ENCODE results near the gene ZDHHC8.

ZDHHC8 gene

DNA sequence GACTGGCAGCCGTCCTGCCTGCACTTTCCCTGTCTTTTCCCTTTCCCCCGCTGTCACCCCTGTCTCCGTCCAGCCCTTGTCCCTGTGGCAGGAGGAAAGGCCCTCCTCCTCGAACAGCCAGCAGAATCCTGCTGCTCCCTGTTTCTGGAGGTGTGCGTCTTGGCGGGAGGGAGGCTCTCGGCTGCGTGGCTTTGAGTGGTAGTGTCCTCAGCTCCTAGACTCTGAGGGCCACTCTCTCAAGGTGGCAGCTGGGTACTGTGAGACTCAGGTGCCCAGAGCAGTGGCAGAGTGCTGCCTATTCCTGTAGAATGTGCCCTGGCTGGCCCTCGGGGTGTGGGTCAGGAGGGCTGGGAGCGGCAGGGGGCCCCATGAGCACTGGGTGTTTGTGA lies 24.8 kb upstream of the ZDHHC8 start:
- Mint-ChIP-seq H3K4me1 (peaks cover 9% of the 10 kb centered on the region), H3K9me3 (no peaks in the 10 kb centered on the region), H3K4me3 (no peak overlapping the region), H3K27me3 (no peaks in the 10 kb centered on the region), H3K36me3 (peaks cover 39% of the 10 kb centered on the region), H3K27ac (no peak overlapping the region)
- CTCF ChIA-PET = interaction anchor here (0.8 kb wide), 1 partner anchor 137 kb away, joined by 3 read pairs; no protein-coding TSS in a partner anchor
- no peak for DNase-seq

- peaks cover 8% of the 10 kb centered on the region for H3K4me1 Mint-ChIP-seq
- H3K4me3 Mint-ChIP-seq = no peak overlapping the region
- no peak for DNase-seq
- peaks cover 38% of the 10 kb centered on the region for H3K36me3 Mint-ChIP-seq
- H3K27me3 Mint-ChIP-seq = no peaks in the 10 kb centered on the region
- H3K27ac Mint-ChIP-seq = no peak overlapping the region
- CTCF ChIA-PET = interaction anchor here (0.8 kb wide), 1 partner anchor 138 kb away, joined by 3 read pairs; no protein-coding TSS in a partner anchor
- no peaks in the 10 kb centered on the region for H3K9me3 Mint-ChIP-seq
These were observed 24.1 kb upstream of the ZDHHC8 start for GRCh38 chr22:20107471-20107901.

GRCh38 chr22:20107951-20108756 lies 23.4 kb upstream of the ZDHHC8 start:
- Mint-ChIP-seq H3K9me3 (no peaks in the 10 kb centered on the region), H3K27me3 (no peaks in the 10 kb centered on the region), H3K36me3 (peaks cover 36% of the 10 kb centered on the region), H3K27ac (no peak overlapping the region), H3K4me1 (peaks cover 8% of the 10 kb centered on the region), H3K4me3 (no peak overlapping the region)
- DNase-seq = no peak
- CTCF ChIA-PET = interaction anchor here (1.3 kb wide), 1 partner anchor 27 kb away, joined by 3 read pairs; no protein-coding TSS in a partner anchor

DNA sequence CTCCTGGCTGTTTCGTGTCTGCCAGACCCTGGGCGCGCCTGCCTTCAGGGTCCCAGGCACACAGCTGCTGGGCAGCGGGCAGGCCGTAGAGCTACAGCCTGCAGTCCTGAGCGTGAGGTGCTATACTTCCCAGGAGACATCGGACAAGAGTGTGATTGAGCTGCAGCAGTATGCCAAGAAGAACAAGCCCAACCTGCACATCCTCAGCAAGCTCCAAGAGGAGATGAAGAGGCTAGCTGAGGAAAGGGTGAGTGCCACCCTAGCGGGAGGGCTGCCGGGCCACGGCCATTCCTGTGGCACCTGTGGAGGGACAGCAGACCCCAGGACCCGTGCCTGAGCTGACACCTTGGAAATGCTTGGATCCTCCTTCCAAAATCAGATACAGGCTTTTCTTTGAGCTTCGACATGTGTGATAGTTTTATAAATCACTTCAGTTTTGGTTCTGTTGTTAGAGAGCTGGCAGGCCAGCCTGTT lies 22.8 kb upstream of the ZDHHC8 start:
- Mint-ChIP-seq H3K4me1 (peaks cover 8% of the 10 kb centered on the region), H3K36me3 (peaks cover 32% of the 10 kb centered on the region), H3K27ac (no peak overlapping the region), H3K4me3 (no peak overlapping the region), H3K9me3 (no peaks in the 10 kb centered on the region), H3K27me3 (no peaks in the 10 kb centered on the region)
- CTCF ChIA-PET = interaction anchor here (1.3 kb wide), 1 partner anchor 28 kb away, joined by 3 read pairs; no protein-coding TSS in a partner anchor
- no peak for DNase-seq

- H3K27ac Mint-ChIP-seq = no peak overlapping the region
- peaks cover 13% of the 10 kb centered on the region for H3K4me1 Mint-ChIP-seq
These were observed 21.9 kb upstream of the ZDHHC8 start for GRCh38 chr22:20109411-20110358.

GRCh38 chr22:20110359-20110985 lies 21.1 kb upstream of the ZDHHC8 start:
- H3K4me1 Mint-ChIP-seq = peaks cover 19% of the 10 kb centered on the region
- peak overlapping the region; percentile 46 for H3K27ac Mint-ChIP-seq
- DNase-seq = no peak
- H3K27me3 Mint-ChIP-seq = no peaks in the 10 kb centered on the region
- H3K36me3 Mint-ChIP-seq = peaks cover 40% of the 10 kb centered on the region
- CTCF ChIA-PET = interaction anchor here (1.0 to 1.4 kb wide), 3 partner anchors 15 to 139 kb away, joined by 4 read pairs; no protein-coding TSS in a partner anchor
- no peak overlapping the region for H3K4me3 Mint-ChIP-seq
- H3K9me3 Mint-ChIP-seq = no peaks in the 10 kb centered on the region

More at GRCh38 chr22:20109411-20110358, 21.9 kb upstream of the ZDHHC8 start:
- Mint-ChIP-seq H3K9me3 (no peaks in the 10 kb centered on the region), H3K27me3 (no peaks in the 10 kb centered on the region), H3K36me3 (peaks cover 38% of the 10 kb centered on the region), H3K4me3 (no peak overlapping the region)
- DNase-seq = no peak
- CTCF ChIA-PET = interaction anchor here (1.0 to 1.3 kb wide), 2 partner anchors 14 to 28 kb away, joined by 3 to 4 read pairs; no protein-coding TSS in a partner anchor

- DNase-seq = peak; percentile 38
These were observed 20.4 kb upstream of the ZDHHC8 start for GRCh38 chr22:20111045-20111688.

DNA sequence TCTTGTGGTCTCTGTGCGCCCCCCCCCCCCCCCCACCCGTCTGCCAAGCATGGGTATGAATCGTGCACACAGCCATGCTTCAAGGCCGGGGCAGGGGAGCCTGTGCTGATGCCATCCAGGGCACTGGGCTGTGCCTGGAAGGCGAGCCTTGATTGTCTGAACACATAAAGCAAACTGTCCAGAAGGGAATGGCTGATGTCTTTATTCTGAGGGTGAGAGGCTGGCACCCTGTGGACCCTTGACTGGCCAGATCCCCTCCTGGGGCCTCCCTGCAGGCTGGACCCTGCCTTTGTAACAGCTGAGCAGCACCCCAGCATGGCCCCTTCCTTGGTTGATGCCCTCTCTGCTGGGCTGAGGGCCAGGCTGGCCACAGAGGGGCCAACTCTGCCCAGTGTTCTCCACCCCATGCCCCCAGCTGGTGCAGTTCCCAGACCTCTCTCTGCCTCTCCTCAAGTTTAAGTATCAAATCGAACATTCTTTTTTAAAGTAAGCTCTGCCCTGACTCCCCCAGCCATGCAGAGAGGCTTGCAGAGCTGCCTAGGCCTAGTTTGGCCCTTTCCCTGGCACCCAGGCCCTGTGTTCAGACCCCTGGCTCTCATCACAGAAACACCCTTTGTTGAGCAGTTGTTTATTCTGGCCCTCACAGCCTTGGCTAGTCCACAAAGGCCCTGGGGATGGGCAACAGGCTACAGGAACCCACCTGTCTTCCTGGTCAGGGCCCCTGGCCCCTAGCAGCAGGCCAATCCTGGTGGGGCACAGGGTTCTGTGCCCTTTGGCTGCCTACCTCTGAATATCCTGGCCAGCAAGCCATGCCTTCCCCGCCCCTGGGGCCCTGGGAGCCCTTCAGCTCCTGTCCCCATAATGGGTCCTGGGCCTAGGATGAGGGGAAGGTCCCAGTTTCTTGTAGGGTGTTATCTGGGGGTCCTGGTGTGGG lies 19.6 kb upstream of the ZDHHC8 start:
- Mint-ChIP-seq H3K36me3 (peaks cover 39% of the 10 kb centered on the region), H3K27me3 (no peaks in the 10 kb centered on the region), H3K27ac (peak overlapping the region; percentile 71), H3K4me3 (no peak overlapping the region), H3K9me3 (no peaks in the 10 kb centered on the region), H3K4me1 (peaks cover 25% of the 10 kb centered on the region)
- CTCF ChIA-PET = interaction anchor here (1.1 to 1.4 kb wide), 3 partner anchors 11 to 141 kb away, joined by 3 to 4 read pairs (median 4); no protein-coding TSS in a partner anchor
- no peak for DNase-seq

More at GRCh38 chr22:20111045-20111688, 20.4 kb upstream of the ZDHHC8 start:
- Mint-ChIP-seq H3K36me3 (peaks cover 39% of the 10 kb centered on the region), H3K4me3 (no peak overlapping the region), H3K27ac (peak overlapping the region; percentile 46), H3K27me3 (no peaks in the 10 kb centered on the region), H3K4me1 (peaks cover 21% of the 10 kb centered on the region), H3K9me3 (no peaks in the 10 kb centered on the region)
- CTCF ChIA-PET = interaction anchor here (1.0 to 1.4 kb wide), 3 partner anchors 15 to 140 kb away, joined by 4 read pairs; no protein-coding TSS in a partner anchor

DNA sequence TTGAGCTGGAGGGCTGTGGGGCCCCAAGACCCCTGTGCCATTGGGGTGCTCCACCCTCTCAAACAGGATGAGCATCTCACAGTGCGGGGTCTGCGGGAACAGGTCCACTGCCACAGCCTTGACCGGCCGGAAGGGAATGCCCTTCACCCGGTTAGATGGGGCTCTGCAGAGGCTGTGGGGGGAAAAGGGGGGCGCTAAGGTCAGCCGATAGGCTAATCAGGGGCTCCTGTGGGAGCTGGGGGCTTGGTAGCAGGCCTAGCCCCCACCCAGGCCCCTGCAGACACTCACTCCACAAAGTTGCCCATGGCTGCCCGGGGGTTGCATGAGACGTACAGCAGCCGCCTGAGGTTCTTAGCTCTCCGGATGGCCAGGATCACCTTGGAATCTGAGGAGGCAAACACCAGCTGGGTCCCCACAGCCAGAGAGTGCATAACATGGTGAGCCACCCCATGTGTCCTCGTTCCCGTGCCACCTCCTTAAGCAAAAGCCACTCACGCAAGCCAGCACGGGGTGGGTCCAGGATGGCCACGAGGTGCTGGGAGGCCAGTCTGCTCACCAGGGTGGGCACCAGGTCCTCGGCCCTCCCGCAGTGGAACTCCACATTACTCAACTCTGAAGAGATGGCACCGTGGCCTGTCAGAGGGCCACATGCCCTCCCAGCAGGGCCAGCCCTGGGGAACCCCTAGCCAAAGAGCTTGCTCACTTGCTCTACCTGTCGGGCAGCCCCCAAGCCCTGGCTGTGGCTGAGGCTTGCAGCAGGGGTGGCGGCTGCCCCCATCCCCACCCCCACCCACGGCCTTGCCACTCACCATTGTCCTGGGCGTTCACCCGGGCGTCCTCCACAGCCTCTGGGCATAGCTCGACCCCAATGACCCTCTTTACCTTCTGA lies 18.7 kb upstream of the ZDHHC8 start:
- Mint-ChIP-seq H3K4me3 (no peak overlapping the region), H3K27me3 (no peaks in the 10 kb centered on the region), H3K4me1 (peaks cover 25% of the 10 kb centered on the region), H3K27ac (no peak overlapping the region), H3K9me3 (no peaks in the 10 kb centered on the region), H3K36me3 (peaks cover 32% of the 10 kb centered on the region)
- CTCF ChIA-PET = interaction anchor here (1.1 kb wide), 1 partner anchor 12 kb away, joined by 3 read pairs; no protein-coding TSS in a partner anchor
- DNase-seq = no peak

GRCh38 chr22:20113551-20114310 lies 17.9 kb upstream of the ZDHHC8 start:
- Mint-ChIP-seq H3K4me3 (no peak overlapping the region), H3K27ac (peak overlapping the region; percentile 73), H3K36me3 (peaks cover 30% of the 10 kb centered on the region), H3K4me1 (peaks cover 33% of the 10 kb centered on the region), H3K27me3 (no peaks in the 10 kb centered on the region), H3K9me3 (no peaks in the 10 kb centered on the region)
- CTCF ChIA-PET = no interaction called here
- no peak for DNase-seq

All from activated naive CD4-positive, alpha-beta T cell treated with anti-CD3 and anti-CD28 coated beads, Interleukin-2, amount 10 ng/mL, durations not matched to agents 7 days and 5 days (primary cell).